ENCODE results near the gene RSBN1.

Gene RSBN1

DNA sequence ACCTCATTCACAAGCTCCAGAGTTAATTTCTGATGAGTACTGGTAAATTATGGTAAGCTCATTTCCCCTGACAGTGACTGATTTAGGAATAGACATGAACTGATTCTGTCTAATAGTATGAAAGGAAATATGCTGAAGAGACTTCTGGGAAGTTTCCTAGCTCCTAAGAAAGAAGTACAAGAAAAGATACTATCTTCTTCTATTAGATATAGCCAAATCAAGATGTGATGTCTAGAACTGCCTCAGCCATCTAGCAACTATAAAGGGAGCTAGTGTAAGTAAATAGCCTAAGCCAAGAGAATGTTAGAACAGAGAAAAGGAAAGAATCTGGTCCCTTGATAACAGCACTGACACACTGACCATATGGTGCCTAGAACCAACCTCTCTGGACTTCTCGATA is 42.2 kb downstream of the RSBN1 start:
- TF ChIP-seq, protein P1, sequence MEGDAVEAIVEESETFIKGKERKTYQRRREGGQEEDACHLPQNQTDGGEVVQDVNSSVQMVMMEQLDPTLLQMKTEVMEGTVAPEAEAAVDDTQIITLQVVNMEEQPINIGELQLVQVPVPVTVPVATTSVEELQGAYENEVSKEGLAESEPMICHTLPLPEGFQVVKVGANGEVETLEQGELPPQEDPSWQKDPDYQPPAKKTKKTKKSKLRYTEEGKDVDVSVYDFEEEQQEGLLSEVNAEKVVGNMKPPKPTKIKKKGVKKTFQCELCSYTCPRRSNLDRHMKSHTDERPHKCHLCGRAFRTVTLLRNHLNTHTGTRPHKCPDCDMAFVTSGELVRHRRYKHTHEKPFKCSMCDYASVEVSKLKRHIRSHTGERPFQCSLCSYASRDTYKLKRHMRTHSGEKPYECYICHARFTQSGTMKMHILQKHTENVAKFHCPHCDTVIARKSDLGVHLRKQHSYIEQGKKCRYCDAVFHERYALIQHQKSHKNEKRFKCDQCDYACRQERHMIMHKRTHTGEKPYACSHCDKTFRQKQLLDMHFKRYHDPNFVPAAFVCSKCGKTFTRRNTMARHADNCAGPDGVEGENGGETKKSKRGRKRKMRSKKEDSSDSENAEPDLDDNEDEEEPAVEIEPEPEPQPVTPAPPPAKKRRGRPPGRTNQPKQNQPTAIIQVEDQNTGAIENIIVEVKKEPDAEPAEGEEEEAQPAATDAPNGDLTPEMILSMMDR (IDR thresholded peaks at IDR 0.05; ENCODE audit: borderline replicate concordance, control extremely low read depth, extremely low read depth, insufficient read depth, missing control alignments): no peak
- in situ Hi-C loops (cut with MboI; ENCODE audit: low sequenced_read_pairs, unreplicated experiment): no loop called here
- no peak for DNase-seq (ENCODE audit: low spot score)

DNA sequence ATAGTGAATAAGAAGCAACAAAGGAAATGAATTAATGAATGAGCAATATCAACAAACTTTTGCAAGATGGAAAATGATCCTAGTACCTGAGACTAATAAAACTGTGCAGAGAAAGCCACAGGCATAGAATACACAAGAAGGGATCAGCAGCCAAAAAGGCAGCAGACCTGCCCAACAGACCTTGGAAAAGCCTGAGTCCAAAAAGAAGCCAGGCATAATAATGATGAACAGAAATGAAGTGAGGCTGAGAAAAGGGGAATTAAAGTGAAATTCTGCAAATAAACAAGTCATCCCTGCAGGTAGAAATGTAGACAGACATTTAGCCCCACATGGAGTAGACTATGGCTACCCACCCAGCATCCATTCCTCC is 42.7 kb downstream of the RSBN1 start:
- in situ Hi-C loops (cut with MboI; ENCODE audit: low sequenced_read_pairs, unreplicated experiment): no loop called here
- no peak for DNase-seq (ENCODE audit: low spot score)
- TF ChIP-seq, protein P1 (IDR thresholded peaks at IDR 0.05; ENCODE audit: borderline replicate concordance, control extremely low read depth, extremely low read depth, insufficient read depth, missing control alignments): no peak

DNA sequence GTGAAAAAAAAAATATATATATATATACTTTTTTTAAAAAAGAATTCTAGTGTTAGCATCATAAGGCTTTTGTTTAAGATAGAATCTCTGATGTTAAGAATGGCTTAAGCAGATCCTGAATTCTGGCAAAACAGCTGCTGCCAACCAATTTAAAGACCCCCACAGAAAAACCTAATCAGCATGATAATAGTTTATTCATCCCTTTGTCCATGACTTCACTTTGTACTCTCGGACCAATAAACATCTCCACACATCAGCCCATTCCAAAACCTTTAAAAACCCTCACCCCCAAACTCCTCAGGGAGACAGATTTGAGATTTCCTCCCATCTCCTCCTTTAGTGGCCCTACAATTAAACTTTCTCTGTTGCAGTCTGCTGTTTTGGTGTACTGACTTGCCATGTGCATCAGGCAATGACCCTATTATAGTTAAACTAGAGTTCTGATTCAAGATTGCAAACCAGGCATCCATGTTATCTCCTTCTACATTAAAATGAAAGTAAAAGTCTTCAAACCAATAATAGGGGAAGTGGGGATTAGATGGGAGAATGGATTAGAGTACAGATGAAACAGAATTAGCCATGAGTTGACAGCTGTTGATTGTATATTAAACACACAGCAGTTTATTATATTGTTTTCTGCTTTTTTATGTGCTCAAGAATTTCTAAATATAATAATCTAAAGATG is 43.2 kb downstream of the RSBN1 start:
- in situ Hi-C loops (cut with MboI; ENCODE audit: low sequenced_read_pairs, unreplicated experiment): no loop called here
- TF ChIP-seq, protein P1 (IDR thresholded peaks at IDR 0.05; ENCODE audit: borderline replicate concordance, control extremely low read depth, extremely low read depth, insufficient read depth, missing control alignments): no peak
- DNase-seq (ENCODE audit: low spot score): no peak

DNA sequence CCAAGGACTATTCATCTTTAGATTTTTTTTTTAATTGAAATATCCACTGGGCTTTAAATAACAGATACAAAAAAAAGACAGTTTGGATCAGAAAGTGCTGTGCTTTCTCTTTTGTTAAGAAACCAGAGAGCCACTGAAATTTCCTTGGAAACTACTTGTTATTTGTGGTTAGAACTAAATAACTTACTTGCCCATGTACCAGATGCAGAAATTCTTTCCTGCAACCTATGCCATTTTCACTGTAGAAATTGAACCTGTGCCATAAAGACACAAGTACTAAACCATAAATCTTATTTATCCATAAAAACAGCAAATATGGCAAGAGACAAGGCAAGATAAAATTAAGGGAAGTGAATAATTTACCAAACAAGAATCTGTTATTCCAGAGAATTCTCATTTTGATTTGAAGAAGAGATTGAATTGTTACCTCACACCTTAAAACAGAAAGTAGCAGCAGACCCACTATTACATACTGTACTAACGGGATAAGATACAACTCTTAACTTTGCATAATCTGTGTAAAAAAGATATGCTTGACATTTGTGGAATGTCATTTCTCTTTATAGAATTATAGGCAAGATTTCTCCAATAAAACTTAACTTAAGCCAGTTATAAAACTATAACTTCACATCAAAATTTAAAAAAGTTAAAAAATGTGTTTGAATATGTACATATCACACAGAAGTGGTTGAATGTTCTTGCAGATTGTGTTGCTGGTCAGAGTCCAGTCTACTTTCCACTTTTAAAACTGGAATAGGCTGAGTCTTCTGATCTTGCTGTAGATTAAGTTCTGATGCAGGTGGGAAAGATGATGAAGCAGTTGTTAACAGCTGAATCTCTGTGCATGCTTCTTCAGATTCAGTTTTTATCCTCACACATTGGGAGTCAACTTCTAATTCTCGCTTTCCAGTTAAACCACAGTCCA is 46.7 kb downstream of the RSBN1 start:
- no peak for DNase-seq (ENCODE audit: low spot score)
- in situ Hi-C loops (cut with MboI; ENCODE audit: low sequenced_read_pairs, unreplicated experiment): no loop called here
- TF ChIP-seq, protein P1 (IDR thresholded peaks at IDR 0.05; ENCODE audit: borderline replicate concordance, control extremely low read depth, extremely low read depth, insufficient read depth, missing control alignments): no peak

DNA sequence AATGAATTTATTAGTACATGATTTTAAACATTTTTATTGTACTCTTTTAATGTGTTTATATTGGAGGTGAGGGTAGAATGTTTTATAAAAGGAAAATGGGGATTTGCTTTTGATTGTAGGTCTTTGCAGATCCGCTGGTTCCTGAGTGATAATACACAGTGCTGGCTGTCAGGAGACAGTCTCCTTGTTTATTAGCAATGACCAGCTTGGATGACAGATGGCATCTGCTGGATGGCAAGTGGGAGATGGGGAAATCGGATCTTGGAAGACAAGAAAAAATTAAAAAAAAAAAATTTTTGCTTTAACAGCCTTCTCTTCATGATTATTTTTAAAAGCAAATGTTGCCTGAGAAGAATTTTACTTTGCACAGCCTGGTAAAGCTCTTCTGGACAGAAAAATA is 48.6 kb downstream of the RSBN1 start:
- TF ChIP-seq, protein P1 (IDR thresholded peaks at IDR 0.05; ENCODE audit: borderline replicate concordance, control extremely low read depth, extremely low read depth, insufficient read depth, missing control alignments): no peak
- in situ Hi-C loops (cut with MboI; ENCODE audit: low sequenced_read_pairs, unreplicated experiment): no loop called here
- no peak for DNase-seq (ENCODE audit: low spot score)

DNA sequence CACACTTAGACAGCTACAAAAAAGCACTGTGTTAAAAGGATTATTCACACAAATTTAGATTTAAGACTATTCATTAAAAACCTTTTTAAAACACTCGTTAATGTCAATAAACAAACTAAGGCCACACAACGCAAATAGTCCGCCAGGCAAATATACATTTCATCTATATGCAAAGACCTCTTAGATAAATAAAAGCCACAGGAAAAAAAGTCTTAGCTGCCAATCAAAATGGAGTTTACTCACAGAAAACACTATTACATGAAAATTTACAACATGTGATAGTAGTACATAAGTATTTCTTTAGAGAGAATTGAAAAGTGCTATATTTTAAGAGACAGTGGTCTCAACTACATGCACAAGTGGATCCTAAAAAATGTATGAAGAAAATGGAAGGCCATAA is 50.3 kb downstream of the RSBN1 start:
- TF ChIP-seq, protein P1 (IDR thresholded peaks at IDR 0.05; ENCODE audit: borderline replicate concordance, control extremely low read depth, extremely low read depth, insufficient read depth, missing control alignments): no peak
- in situ Hi-C loops (cut with MboI; ENCODE audit: low sequenced_read_pairs, unreplicated experiment): no loop called here
- DNase-seq (ENCODE audit: low spot score): no peak

All from GM13976 (cell line).